DMS114 treated with DMSO at 0.1 percent for 48 hours (cell line): ENCODE data around the gene NFASC.

ENCODE experiments used
- DNase-seq: peaks from one replicate; lab custom pipeline; 2025; ENCODE audit not compliant: unreplicated experiment; lab: John Stamatoyannopoulos, UW

NFASC gene

DNA sequence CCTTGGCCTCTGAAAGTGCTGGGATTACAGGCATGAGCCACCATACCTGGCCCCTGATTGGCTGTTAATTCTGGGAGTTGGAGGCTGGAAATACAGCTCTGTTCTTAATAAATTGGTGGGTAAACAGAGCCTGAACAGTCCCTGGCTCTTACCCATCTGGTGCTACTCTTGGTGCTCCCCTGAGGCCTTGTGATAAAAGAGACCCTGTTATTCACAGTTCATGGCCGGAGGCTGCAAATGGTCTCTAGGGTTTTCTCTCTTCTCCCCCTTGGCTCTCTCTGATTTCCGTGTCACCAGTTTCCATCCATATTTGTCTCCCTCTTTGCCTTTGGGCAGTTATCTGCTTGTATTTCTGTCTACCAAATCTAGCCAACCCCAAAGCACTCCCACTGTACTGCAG lies 17.2 kb downstream of the NFASC start:
- no peak for DNase-seq

DNA sequence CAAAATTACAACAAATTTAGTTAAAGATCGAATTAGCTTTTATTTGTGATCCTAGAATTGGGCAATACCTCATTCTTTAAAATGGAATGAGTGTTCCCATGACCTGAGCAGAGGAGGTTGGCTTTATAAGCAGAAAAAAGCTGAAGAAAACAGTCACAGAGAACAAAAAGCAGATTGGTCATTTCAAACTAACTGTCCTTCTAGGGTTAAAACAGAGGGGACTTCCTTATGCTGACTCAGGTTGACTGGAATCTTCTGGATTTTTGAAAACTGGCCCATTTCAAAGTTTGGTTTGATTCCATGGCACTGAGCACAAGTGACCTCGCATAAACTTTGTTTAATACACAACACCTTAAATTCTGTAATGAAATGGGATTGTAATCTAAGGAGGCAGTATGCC lies 17.6 kb downstream of the NFASC start:
- no peak for DNase-seq

GRCh38 chr1:204889681-204890383 lies 19.2 kb downstream of the NFASC start:
- DNase-seq: no peak

- no peak for DNase-seq
These were observed 21.2 kb downstream of the NFASC start for GRCh38 chr1:204891860-204892259.

DNA sequence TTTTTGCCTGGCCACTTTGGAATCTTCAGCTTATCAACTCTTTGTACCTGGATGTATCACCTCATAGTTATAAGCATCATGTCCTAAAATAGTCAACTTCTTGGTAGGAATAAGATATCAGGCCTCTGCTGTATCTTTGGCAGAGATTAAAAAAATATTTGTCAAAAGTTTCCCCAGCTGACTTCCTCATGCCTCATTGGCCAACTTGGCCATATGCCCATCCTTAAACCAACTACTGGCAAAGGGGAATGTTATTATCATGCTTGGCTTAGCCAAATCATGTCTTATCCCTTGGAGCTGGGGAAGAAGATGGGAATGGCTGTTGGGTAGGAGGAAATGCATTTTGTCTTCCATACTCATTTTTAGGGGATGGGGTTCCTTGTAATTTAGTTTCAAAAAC lies 23.4 kb downstream of the NFASC start:
- no peak for DNase-seq

- DNase-seq: no peak
These were observed 23.9 kb downstream of the NFASC start for GRCh38 chr1:204894606-204895005.

- no peak for DNase-seq
These were observed 25.4 kb downstream of the NFASC start for GRCh38 chr1:204896023-204896422.

- no peak for DNase-seq
These were observed 26.3 kb downstream of the NFASC start for GRCh38 chr1:204896787-204897469.

DNA sequence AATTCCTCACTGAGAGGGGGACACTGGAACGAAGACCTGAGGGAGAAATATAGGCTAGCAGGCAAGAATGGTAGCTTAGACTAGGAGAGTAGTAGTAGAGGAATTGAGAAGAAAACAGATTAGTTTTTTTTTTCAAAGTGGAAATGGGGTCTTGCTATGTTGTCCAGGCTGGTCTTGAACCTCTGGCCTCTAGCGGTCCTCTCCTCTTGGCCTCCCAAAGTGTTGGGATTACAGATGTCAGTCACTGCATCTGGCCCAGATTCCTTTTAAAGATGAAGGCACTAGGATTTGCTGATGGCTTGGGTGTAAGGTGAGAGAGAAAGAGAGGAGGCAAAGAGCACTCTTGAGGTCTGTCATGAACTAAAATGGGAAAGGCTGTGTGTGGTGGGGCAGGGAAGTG lies 30.1 kb downstream of the NFASC start:
- DNase-seq: no peak

GRCh38 chr1:204902671-204903070 lies 32.0 kb downstream of the NFASC start:
- no peak for DNase-seq

DNA sequence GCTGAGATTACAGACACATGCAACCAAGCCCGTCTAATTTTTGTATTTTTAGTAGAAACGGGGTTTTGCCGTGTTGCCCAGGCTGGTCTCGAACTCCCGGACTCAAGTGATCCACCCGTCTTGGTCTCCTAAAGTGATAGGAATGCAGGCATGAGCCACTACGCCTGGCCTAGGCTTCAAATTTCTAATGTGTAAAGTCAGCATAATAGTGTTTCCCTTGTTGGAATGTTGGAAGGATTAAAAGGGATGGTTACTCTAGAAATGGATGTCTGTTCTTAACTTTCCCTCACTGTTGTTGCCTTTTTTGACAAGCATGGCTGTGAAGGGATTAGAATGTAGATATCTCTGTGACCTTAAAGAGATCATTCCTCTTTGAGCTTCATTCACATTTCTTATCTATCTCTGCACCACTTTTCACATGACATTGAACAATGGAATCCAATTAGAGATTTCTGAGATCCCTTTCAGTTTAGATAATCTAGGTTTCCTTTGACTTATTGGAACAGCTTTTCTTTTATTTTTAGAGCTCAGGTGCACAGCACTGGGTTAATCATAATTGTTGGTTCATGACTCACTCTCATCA lies 33.7 kb downstream of the NFASC start:
- DNase-seq: no peak

DNA sequence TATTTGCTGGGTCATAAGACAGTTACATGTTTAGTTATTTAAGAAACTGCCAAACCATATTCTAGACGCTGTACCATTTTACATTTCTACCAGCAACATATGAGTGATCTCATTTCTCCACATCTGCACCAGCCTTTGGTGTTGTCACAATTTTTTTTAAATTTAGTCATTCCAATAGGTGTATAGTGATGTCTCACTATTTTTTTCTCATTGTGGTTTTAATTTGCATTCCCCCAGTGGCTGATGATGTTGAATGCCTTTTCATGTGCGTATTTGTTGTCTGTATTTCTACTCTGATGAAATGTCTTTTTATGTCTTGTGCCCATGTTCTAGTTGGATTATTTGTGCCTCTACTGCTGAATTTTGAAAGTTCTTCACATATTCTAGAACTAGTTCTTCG lies 38.4 kb downstream of the NFASC start:
- DNase-seq: no peak

DNA sequence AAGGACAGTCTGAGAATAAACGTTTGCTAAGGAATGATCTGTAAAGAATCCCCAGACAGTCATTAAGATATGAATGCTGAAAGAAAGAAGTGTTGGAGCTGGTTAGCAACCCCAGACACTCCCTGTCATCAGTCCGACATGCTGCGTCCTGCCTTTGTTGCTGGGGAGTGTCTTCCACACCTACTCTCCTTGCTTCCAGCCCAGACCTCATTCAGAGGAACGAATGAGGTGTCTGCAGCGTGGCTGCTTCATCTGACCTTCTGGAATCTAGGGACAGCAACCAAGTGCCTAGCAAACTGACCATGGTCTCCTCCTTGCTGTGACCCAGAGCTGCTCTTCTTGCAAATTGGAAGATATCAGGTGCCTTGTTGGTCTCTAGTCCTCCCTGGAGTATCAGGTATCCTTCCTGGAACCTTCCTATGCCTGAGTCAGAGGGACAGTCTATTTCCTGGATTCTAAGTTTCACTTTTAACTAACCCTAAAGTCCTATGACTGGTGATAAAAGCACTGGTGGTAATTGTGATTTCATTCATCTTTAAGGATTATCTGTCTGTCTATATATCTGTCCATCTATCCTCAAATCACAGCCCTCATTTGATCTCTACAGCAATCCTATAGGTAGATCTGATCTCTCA lies 45.3 kb downstream of the NFASC start:
- DNase-seq: no peak

DNA sequence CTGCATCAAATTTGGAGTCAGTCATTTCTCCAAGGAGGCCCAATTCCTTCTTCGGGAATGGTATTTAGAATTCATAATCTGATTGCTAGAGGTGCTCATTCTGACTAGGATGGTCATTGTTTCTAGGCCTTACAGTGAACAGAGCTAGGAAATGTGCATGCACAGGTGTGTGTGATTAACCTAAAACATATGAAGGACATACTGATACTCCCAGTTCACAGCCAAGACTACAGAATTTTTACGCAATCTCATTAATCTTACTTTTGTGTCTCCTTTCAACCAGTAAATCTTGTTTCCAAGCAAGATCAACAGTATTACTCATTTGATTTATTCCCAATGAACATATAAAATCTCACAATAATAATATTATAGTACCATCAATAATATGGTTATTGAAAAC lies 47.1 kb downstream of the NFASC start:
- no peak for DNase-seq

- DNase-seq: no peak
These were observed 49.8 kb downstream of the NFASC start for GRCh38 chr1:204920511-204920910.

GRCh38 chr1:204920967-204921366 lies 50.3 kb downstream of the NFASC start:
- no peak for DNase-seq

DNA sequence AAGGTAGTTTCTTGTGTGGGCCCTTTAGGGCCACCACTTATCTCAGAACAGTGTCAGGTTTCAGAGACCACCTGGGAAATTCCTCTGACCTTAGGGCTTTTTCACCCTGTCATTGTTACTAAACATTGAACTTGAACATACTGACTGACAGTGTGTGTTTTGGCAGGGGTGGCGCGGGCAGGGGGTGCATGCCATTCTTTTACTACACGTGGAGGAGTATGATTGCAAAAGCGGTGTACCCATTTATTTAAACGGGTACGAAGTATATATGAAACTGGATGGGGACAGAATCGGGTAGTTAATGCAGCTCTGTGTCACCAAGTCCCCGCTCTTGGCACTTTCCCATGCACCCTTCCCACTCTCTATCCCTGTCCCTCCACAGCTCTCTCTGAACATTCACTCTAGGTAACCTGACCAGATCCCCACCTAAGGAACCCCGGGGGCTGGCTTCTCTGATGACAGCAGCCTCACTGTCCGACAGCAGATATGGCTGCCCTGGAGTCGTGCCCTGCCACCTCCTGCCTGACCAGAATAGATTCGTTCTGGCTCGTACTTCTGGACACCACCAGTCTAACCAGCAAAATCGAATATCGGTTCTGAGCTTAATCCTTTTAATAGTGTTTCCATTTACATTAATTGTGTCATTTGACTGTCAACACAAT lies 51.3 kb downstream of the NFASC start:
- DNase-seq: no peak

- DNase-seq: no peak
These were observed 52.5 kb downstream of the NFASC start for GRCh38 chr1:204923201-204923600.

GRCh38 chr1:204923626-204924012 lies 53.0 kb downstream of the NFASC start:
- DNase-seq: no peak

GRCh38 chr1:204924013-204924759 lies 53.5 kb downstream of the NFASC start:
- DNase-seq: no peak

DNA sequence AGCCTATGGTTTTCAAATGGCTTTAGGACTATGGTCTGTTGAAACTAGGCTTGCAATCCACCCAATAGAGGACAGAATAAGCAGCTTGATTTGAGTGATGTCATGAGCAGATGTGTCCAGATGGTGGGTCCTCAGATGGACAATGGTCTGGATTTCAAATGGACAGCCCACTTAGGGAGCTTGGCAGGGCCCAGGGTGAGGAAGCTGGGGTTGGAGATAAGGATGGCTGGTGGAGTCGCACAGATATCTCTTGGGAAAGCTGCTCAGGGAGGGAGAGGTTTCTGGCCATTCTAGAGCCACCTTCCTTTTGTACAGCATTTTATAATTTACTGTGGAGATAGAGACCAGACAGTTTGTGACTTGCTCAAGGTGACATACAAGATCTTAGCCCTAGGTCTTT lies 55.0 kb downstream of the NFASC start:
- no peak for DNase-seq
